ENCODE data around the gene NFIA.

DNA sequence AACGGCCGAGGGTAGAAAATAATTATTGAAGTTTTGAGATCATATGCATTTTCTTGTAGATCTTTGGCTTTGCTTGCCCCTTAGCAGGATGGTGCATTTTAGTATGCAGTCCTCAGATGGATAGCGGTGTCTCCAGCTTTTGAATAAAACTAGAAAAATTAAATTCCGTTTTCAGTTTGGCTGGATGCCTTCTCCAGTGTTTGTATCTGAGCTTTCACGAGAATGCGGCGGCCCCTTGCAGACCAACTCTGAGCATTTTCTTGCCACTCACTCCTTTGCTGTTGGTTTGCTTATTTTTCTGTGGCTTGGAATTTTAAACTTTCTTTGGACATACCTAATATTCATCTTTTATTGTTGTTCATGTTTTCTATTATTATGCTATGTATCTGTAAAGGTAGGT lies 192.6 kb downstream of the NFIA start:
- TF ChIP-seq POLR2A (IDR thresholded peaks at IDR 0.05) (no peak), CTCF (IDR thresholded peaks at IDR 0.05) (no peak), POLR2AphosphoS5 (IDR thresholded peaks at IDR 0.05) (no peak)

All from upper lobe of left lung (tissue), 4 donors.